ENCODE data around the gene CDT1.
A peak's percentile ranks its signal among the peaks of the same experiment; 100 is the strongest.

Gene CDT1

GRCh38 chr16:88811769-88812512 lies 8.4 kb downstream of the CDT1 start, which contains the start of gene APRT:
Gene APRT (minus strand): TSS chr16:88811928. CDS start chr16:88811899, 29 bp downstream.
- no peak within 1 kb of the TSS for H2AK5ac ChIP-seq (ENCODE audit: low read length, severe bottlenecking)
- peak within 1 kb of the TSS; percentile 16 to 38 for H2BK12ac ChIP-seq (ENCODE audit: low read length in 2 of 2)
- no peak within 1 kb of the TSS for H2BK5ac ChIP-seq (ENCODE audit: low read depth, low read length, poor library complexity, severe bottlenecking)
- peak within 1 kb of the TSS; percentile 90 for H4K91ac ChIP-seq (ENCODE audit: low read length)
- H2AFZ ChIP-seq (ENCODE audit: low read depth, low read length) = peak within 1 kb of the TSS; percentile 85
- H3K18ac ChIP-seq (ENCODE audit: low read depth in 1 of 2, low read length in 2 of 2) = peak within 1 kb of the TSS; percentile 94 to 99
- H3K36me3 ChIP-seq (ENCODE audit: control insufficient read depth in 1 of 2, insufficient read depth in 2 of 2, low read depth in 1 of 2, low read length in 2 of 2) = peaks cover 25 to 34% of the 10 kb centered on the region in 2 experiments
- H3K4me3 ChIP-seq (ENCODE audit: insufficient read depth in 1 of 2, low read depth in 1 of 2, low read length in 2 of 2) = peak within 1 kb of the TSS; percentile 79 to 84
- 1% methylated on average over 74 of the region's 84 CpGs for WGBS
- peak within 1 kb of the TSS; percentile 51 for H3K27ac ChIP-seq (ENCODE audit: low read length, poor library complexity, severe bottlenecking)
- no peaks in the 10 kb centered on the region for H3K9me3 ChIP-seq (ENCODE audit: control insufficient read depth, low read length)
- peak within 1 kb of the TSS; percentile 92 for H3K9ac ChIP-seq (ENCODE audit: low read length)
- peak within 1 kb of the TSS; percentile 77 for H2BK120ac ChIP-seq (ENCODE audit: low read depth, low read length)
- H3K14ac ChIP-seq (ENCODE audit: low read length in 2 of 2) = peak within 1 kb of the TSS in 1 of 2 experiments; percentile 89
- peaks cover 11% of the 10 kb centered on the region for H3K79me1 ChIP-seq (replicated peaks; ENCODE audit: low read length, poor library complexity, severe bottlenecking)
- peak within 1 kb of the TSS; percentile 85 to 96 for H3K4ac ChIP-seq (ENCODE audit: low read depth in 1 of 2, low read length in 2 of 2)
- peak within 1 kb of the TSS; percentile 96 for H4K8ac ChIP-seq (ENCODE audit: low read length)
- peaks cover 31% of the 10 kb centered on the region for H3K4me1 ChIP-seq (ENCODE audit: control insufficient read depth, insufficient read depth, low read depth, low read length)
- H3K27me3 ChIP-seq (ENCODE audit: control insufficient read depth in 1 of 2, insufficient read depth in 1 of 2, low read length in 2 of 2) = no peaks in the 10 kb centered on the region
- H2BK15ac ChIP-seq (ENCODE audit: low read depth, poor library complexity, severe bottlenecking) = peak within 1 kb of the TSS; percentile 50
- peak within 1 kb of the TSS; percentile 80 for H3K4me2 ChIP-seq (ENCODE audit: low read length, poor library complexity, severe bottlenecking)
- H3K23ac ChIP-seq (ENCODE audit: low read length in 2 of 2) = peak within 1 kb of the TSS in 1 of 2 experiments; percentile 86
- peak; percentile 92 for DNase-seq

DNA sequence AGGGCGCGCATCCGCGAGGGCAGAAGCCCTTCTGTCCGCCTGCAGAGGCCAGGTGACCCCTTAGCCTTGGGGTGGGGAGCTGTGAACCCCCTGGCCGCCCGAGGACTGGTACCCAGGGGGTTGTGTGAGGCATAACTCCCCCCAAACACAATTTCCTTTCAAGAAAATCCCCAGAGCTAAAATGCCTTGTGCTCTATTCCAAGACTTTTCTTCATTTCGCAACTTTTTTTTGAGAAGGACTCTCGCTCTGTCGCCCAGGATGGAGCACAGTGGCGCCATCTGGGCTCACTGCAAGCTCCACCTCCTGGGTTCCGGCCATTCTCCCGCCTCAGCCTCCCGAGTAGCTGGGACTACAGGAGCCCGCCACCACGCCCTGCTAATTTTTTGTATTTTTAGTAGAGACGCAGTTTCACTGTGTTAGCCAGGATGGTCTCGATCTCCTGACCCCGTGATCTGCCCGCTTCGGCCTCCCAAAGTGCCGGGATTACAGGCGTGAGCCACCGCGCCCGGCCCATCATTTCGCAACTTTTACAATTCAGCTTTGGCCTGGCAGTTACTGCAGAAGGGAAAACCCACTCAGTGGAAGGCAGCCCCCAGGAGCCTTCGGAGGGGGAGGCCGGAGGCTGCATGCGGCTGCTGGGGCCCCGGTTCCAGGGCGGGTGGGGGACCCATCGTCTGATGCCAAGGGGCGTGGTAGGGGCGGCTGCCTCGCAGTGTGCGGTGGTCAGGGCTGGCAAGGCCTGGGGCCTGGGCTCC lies 9.1 kb downstream of the CDT1 start:
- peak overlapping the region; percentile 92 for H3K9ac ChIP-seq (ENCODE audit: low read length)
- H3K14ac ChIP-seq (ENCODE audit: low read length in 2 of 2) = no peak overlapping the region
- WGBS = 54% methylated on average over 36 of the region's 37 CpGs

GRCh38 chr16:88813269-88814143 lies 9.9 kb downstream of the CDT1 start:
- peak overlapping the region; percentile 92 for H3K9ac ChIP-seq (ENCODE audit: low read length)
- DNase-seq = no peak
- 90% methylated on average over 25 of the region's 26 CpGs for WGBS
- no peak overlapping the region for H3K4me2 ChIP-seq (ENCODE audit: low read length, poor library complexity, severe bottlenecking)
- H4K91ac ChIP-seq (ENCODE audit: low read length) = no peak overlapping the region
- H2BK5ac ChIP-seq (ENCODE audit: low read depth, low read length, poor library complexity, severe bottlenecking) = no peak overlapping the region
- H3K27ac ChIP-seq (ENCODE audit: low read length, poor library complexity, severe bottlenecking) = no peak overlapping the region
- no peak overlapping the region for H3K4me3 ChIP-seq (ENCODE audit: insufficient read depth in 1 of 2, low read depth in 1 of 2, low read length in 2 of 2)
- no peaks in the 10 kb centered on the region for H3K9me3 ChIP-seq (ENCODE audit: control insufficient read depth, low read length)
- H3K18ac ChIP-seq (ENCODE audit: low read depth in 1 of 2, low read length in 2 of 2) = peak overlapping the region in 1 of 2 experiments; percentile 25
- no peak overlapping the region for H2BK120ac ChIP-seq (ENCODE audit: low read depth, low read length)
- H2AK5ac ChIP-seq (ENCODE audit: low read length, severe bottlenecking) = no peak overlapping the region
- no peak overlapping the region for H2BK15ac ChIP-seq (ENCODE audit: low read depth, poor library complexity, severe bottlenecking)
- peak overlapping the region in 1 of 2 experiments; percentile 60 for H2BK12ac ChIP-seq (ENCODE audit: low read length in 2 of 2)
- H3K4me1 ChIP-seq (ENCODE audit: control insufficient read depth, insufficient read depth, low read depth, low read length) = peaks cover 32% of the 10 kb centered on the region
- peak overlapping the region; percentile 72 for H4K8ac ChIP-seq (ENCODE audit: low read length)
- H3K14ac ChIP-seq (ENCODE audit: low read length in 2 of 2) = no peak overlapping the region
- H3K27me3 ChIP-seq (ENCODE audit: control insufficient read depth in 1 of 2, insufficient read depth in 1 of 2, low read length in 2 of 2) = no peaks in the 10 kb centered on the region
- H2AFZ ChIP-seq (ENCODE audit: low read depth, low read length) = no peak overlapping the region
- H3K23ac ChIP-seq (ENCODE audit: low read length in 2 of 2) = no peak overlapping the region
- peaks cover 11 to 23% of the 10 kb centered on the region in 2 experiments for H3K36me3 ChIP-seq (ENCODE audit: control insufficient read depth in 1 of 2, insufficient read depth in 2 of 2, low read depth in 1 of 2, low read length in 2 of 2)
- peaks cover 11% of the 10 kb centered on the region for H3K79me1 ChIP-seq (replicated peaks; ENCODE audit: low read length, poor library complexity, severe bottlenecking)
- peak overlapping the region; percentile 13 to 40 for H3K4ac ChIP-seq (ENCODE audit: low read depth in 1 of 2, low read length in 2 of 2)

More for the DNA sequence above, 9.1 kb downstream of the CDT1 start:
- peak overlapping the region in 1 of 2 experiments; percentile 60 for H2BK12ac ChIP-seq (ENCODE audit: low read length in 2 of 2)
- H2AFZ ChIP-seq (ENCODE audit: low read depth, low read length) = no peak overlapping the region
- H3K9me3 ChIP-seq (ENCODE audit: control insufficient read depth, low read length) = no peaks in the 10 kb centered on the region
- peak overlapping the region; percentile 30 for H3K27ac ChIP-seq (ENCODE audit: low read length, poor library complexity, severe bottlenecking)
- H4K8ac ChIP-seq (ENCODE audit: low read length) = peak overlapping the region; percentile 83
- H3K4me1 ChIP-seq (ENCODE audit: control insufficient read depth, insufficient read depth, low read depth, low read length) = peaks cover 28% of the 10 kb centered on the region
- no peaks in the 10 kb centered on the region for H3K27me3 ChIP-seq (ENCODE audit: control insufficient read depth in 1 of 2, insufficient read depth in 1 of 2, low read length in 2 of 2)
- peak overlapping the region; percentile 79 to 84 for H3K4me3 ChIP-seq (ENCODE audit: insufficient read depth in 1 of 2, low read depth in 1 of 2, low read length in 2 of 2)
- peak overlapping the region in 1 of 2 experiments; percentile 61 for H3K23ac ChIP-seq (ENCODE audit: low read length in 2 of 2)
- peaks cover 11% of the 10 kb centered on the region for H3K79me1 ChIP-seq (replicated peaks; ENCODE audit: low read length, poor library complexity, severe bottlenecking)
- peak overlapping the region; percentile 50 for H2BK15ac ChIP-seq (ENCODE audit: low read depth, poor library complexity, severe bottlenecking)
- H4K91ac ChIP-seq (ENCODE audit: low read length) = peak overlapping the region; percentile 90
- H3K4me2 ChIP-seq (ENCODE audit: low read length, poor library complexity, severe bottlenecking) = peak overlapping the region; percentile 80
- H2BK5ac ChIP-seq (ENCODE audit: low read depth, low read length, poor library complexity, severe bottlenecking) = no peak overlapping the region
- peak overlapping the region; percentile 82 to 99 for H3K18ac ChIP-seq (ENCODE audit: low read depth in 1 of 2, low read length in 2 of 2)
- H2AK5ac ChIP-seq (ENCODE audit: low read length, severe bottlenecking) = no peak overlapping the region
- peaks cover 19 to 26% of the 10 kb centered on the region in 2 experiments for H3K36me3 ChIP-seq (ENCODE audit: control insufficient read depth in 1 of 2, insufficient read depth in 2 of 2, low read depth in 1 of 2, low read length in 2 of 2)
- peak overlapping the region; percentile 77 for H2BK120ac ChIP-seq (ENCODE audit: low read depth, low read length)
- peak; percentile 73 for DNase-seq
- H3K4ac ChIP-seq (ENCODE audit: low read depth in 1 of 2, low read length in 2 of 2) = peak overlapping the region; percentile 40 to 85

Measured in mesenchymal stem cell (in vitro differentiated cells and primary cell).